MM.1S (cell line): ENCODE data around the gene HRH3.

Experiments used
- DNase-seq: peaks from one replicate; pipeline ENCODE4 v3.0.0-alpha.2; 2015
- H2AFZ ChIP-seq: fragments of 300-600 bp; sonication (generic); 2 replicates; pipeline ENCODE4 v1.6.0; 2016; ENCODE audit warnings: antibody characterized with exemption, low read length
- H3F3A ChIP-seq: fragments of 300-600 bp; sonication (generic); 2 replicates; pipeline ENCODE4 v1.6.1; 2016; ENCODE audit warnings: mild to moderate bottlenecking, antibody characterized with exemption, low read length, moderate library complexity, mixed read lengths; ENCODE audit not compliant: insufficient read depth
- H3K27ac ChIP-seq: fragments of 300-600 bp; sonication (generic); 2 replicates; pipeline ENCODE4 v1.5.1; 2016; ENCODE audit warnings: mild to moderate bottlenecking, low read length
- H3K27me3 ChIP-seq: fragments of 300-600 bp; sonication (generic); replicated peaks from 2 replicates; pipeline ENCODE4 v1.6.0; 2016; ENCODE audit warnings: low read length; ENCODE audit not compliant: insufficient read depth
- H3K36me3 ChIP-seq: fragments of 300-600 bp; sonication (generic); replicated peaks from 2 replicates; pipeline ENCODE4 v1.6.1; 2016; ENCODE audit warnings: mild to moderate bottlenecking, low read length, mixed read lengths; ENCODE audit not compliant: insufficient read depth
- H3K4me1 ChIP-seq: fragments of 300-600 bp; sonication (generic); 2 replicates; pipeline ENCODE4 v1.6.1; 2016; ENCODE audit warnings: low read length, mixed read lengths
- H3K4me2 ChIP-seq: fragments of 300-600 bp; sonication (generic); 2 replicates; pipeline ENCODE4 v1.6.0; 2016; ENCODE audit warnings: low read depth, low read length
- H3K4me3 ChIP-seq: fragments of 300-600 bp; sonication (generic); 2 replicates; pipeline ENCODE4 v1.5.1; 2016; ENCODE audit warnings: low read length, mixed read lengths
- H3K79me2 ChIP-seq: fragments of 300-600 bp; sonication (generic); 2 replicates; pipeline ENCODE4 v1.6.1; 2016; ENCODE audit warnings: mixed run types, low read length, mixed read lengths
- H3K9ac ChIP-seq: fragments of 300-600 bp; sonication (generic); 2 replicates; pipeline ENCODE4 v1.6.1; 2016; ENCODE audit warnings: low read length, mixed read lengths
- H3K9me2 ChIP-seq: fragments of 300-600 bp; sonication (generic); replicated peaks from 2 replicates; pipeline ENCODE4 v1.6.1; 2016; ENCODE audit warnings: mild to moderate bottlenecking, low read length, mixed read lengths; ENCODE audit not compliant: insufficient read depth
- H3K9me3 ChIP-seq: fragments of 300-600 bp; sonication (generic); replicated peaks from 2 replicates; pipeline ENCODE4 v1.6.1; 2016; ENCODE audit warnings: mild to moderate bottlenecking, low read length, mixed read lengths; ENCODE audit not compliant: insufficient read depth
- H4K20me1 ChIP-seq: fragments of 300-600 bp; sonication (generic); 2 replicates; pipeline ENCODE4 v1.6.1; 2016; ENCODE audit warnings: mild to moderate bottlenecking, low read length, moderate library complexity, mixed read lengths; ENCODE audit not compliant: insufficient read depth
- EZH2 ChIP-seq: fragments of 300-600 bp; sonication (generic); optimal IDR thresholded peaks from 2 replicates; pipeline ENCODE3; 2017; ENCODE audit warnings: low read depth, mild to moderate bottlenecking, antibody characterized with exemption, low read length, mixed read lengths
- EZH2phosphoT487 ChIP-seq: fragments of 300-600 bp; sonication (generic); IDR thresholded peaks from 2 replicates; pipeline ENCODE4 v1.6.1; 2018; ENCODE audit warnings: antibody characterized with exemption, low read length
- TF ChIP-seq, protein P1 (sequence below): fragments of 300-600 bp; sonication (generic); IDR thresholded peaks from 2 replicates; pipeline ENCODE4 v1.5.1; 2016; ENCODE audit warnings: antibody characterized with exemption, low read length, mixed read lengths

Gene HRH3

DNA sequence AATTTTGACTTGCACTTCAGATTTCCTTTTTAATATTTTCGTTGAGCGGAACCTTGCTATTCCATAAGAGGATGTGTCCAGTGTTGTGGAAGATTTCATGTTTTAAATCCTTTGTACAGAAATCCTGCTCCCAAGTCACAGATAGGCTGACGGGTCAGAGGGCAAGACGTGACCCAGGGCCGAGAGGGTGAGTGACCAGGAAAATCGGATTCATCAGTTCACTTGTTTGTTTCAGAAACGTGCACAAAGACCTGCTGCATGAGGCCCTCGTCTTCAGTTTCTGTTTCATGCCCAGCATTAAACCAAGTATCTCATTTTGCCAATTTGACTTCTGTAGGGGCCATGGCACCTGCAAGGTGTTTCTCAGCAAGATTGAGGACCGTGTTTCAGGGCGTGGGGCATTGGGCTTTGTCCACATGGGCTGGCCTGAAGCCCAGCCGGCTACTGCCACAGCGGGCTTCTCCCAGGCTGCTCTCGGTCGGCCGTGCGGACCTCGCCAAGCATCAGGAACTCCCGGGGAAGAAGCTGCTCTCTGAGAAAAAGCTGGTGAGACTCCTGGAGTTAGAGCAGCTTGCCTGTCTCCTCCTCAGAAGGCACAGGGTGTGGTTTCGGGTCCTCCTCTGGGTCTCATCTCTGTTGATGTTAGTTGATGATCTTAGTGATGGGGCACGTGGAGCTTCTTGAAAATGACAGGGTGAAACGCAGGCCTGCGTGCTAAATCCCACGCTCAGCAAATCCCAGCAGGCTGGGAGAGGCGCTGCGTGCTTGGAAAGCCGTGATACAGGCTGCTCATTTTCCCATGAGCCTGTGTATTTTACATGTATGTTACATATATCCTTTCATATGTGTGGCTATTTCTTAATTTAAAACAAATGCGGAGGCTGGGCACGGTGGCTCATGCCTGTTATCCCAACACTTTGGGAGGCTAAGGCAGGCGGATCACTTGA, 26.7 kb downstream of the HRH3 start:
- H3K4me3 ChIP-seq, result no peak overlapping the region

DNA sequence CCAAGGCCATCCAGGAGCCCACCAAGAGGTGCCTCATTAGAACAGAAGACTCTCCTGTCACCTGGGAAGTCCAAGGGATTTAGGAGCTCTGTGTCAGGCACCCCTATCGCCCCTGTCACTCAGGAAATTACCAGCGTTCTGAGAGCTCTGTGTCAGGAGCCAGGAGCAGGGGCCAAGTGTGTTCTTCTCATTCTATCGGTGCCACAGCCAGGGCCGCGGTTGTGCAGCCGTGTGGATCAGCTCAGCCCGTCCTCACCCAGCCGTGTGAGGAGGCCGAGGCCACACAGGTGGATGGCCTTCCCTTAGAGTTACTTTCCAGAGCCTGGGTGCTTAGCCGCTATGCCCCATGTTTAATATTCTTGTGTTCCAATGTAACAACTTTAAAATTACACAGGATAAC, 27.4 kb downstream of the HRH3 start:
- Histone ChIP-seq H3K9ac (no peak overlapping the region), H3K79me2 (peaks cover 30% of the 10 kb centered on the region)

More for the DNA sequence above, 26.7 kb downstream of the HRH3 start:
- Histone ChIP-seq H3K9me3 (no peaks in the 10 kb centered on the region), H3K4me1 (no peaks in the 10 kb centered on the region), H3K9me2 (no peaks in the 10 kb centered on the region), H3K9ac (no peak overlapping the region), H3K27me3 (no peaks in the 10 kb centered on the region), H3K79me2 (peaks cover 23% of the 10 kb centered on the region), H3K36me3 (no peaks in the 10 kb centered on the region; the same call in 1 of the 2 replicates), H3K4me2 (no peak overlapping the region), H4K20me1 (no peaks in the 10 kb centered on the region), H3F3A (no peaks in the 10 kb centered on the region), H2AFZ (no peak overlapping the region), H3K27ac (no peak overlapping the region)
- no peak for DNase-seq
- TF ChIP-seq, protein P1, sequence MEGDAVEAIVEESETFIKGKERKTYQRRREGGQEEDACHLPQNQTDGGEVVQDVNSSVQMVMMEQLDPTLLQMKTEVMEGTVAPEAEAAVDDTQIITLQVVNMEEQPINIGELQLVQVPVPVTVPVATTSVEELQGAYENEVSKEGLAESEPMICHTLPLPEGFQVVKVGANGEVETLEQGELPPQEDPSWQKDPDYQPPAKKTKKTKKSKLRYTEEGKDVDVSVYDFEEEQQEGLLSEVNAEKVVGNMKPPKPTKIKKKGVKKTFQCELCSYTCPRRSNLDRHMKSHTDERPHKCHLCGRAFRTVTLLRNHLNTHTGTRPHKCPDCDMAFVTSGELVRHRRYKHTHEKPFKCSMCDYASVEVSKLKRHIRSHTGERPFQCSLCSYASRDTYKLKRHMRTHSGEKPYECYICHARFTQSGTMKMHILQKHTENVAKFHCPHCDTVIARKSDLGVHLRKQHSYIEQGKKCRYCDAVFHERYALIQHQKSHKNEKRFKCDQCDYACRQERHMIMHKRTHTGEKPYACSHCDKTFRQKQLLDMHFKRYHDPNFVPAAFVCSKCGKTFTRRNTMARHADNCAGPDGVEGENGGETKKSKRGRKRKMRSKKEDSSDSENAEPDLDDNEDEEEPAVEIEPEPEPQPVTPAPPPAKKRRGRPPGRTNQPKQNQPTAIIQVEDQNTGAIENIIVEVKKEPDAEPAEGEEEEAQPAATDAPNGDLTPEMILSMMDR, result no peak
- TF ChIP-seq EZH2 (no peak), EZH2phosphoT487 (no peak)

DNA sequence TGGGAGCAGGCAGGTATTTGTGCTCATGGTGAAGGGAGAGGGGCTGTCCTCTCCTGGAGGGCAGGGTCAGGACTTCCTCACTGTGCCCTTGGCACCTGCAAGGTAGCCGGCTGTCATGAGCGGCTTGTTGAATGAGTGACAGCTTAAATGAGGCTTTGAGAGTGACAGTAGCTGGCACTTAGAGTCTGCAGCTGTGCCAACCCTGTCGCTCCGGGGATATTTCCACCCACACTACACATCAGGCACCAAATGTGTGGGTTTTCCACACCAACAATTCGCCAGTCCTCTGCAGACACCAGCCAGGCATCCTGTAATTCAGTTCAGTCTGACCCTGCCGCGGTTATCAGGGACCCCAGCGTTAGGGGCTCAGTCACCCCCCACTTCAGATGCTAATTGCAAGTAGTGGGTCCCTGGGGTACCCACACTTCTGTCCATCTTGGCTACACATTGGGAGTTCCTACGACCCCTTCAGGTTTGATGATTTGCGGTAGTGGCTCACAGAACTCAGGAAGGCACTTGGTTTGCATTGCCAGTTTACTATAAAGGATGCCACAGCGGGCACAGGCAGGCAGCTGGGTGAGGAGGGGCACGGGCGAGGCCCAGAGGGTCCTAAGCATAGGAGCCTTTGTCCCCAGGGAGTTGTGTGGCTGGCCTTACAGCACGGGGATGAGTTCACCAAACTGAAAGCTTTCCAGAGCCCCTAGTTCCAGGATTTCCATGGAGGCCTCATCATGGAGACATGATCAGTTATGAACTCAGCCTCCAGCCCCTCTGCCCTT, 28.1 kb downstream of the HRH3 start:
- TF ChIP-seq, protein P1, result no peak
- TF ChIP-seq EZH2, result no peak
- TF ChIP-seq EZH2phosphoT487, result no peak
- no peak overlapping the region for H2AFZ ChIP-seq
- no peaks in the 10 kb centered on the region for H3F3A ChIP-seq
- no peak overlapping the region for H3K4me3 ChIP-seq
- no peaks in the 10 kb centered on the region for H3K27me3 ChIP-seq
- H3K4me1 ChIP-seq, result no peaks in the 10 kb centered on the region
- H3K9me2 ChIP-seq, result no peaks in the 10 kb centered on the region
- no peaks in the 10 kb centered on the region; the same call in 1 of the 2 replicates for H3K36me3 ChIP-seq
- no peak overlapping the region for H3K9ac ChIP-seq
- peaks cover 37% of the 10 kb centered on the region for H3K79me2 ChIP-seq
- H3K27ac ChIP-seq, result no peak overlapping the region
- DNase-seq, result no peak
- H3K9me3 ChIP-seq, result no peaks in the 10 kb centered on the region
- H4K20me1 ChIP-seq, result no peaks in the 10 kb centered on the region
- no peak overlapping the region for H3K4me2 ChIP-seq

More for the DNA sequence above, 27.4 kb downstream of the HRH3 start:
- Histone ChIP-seq H3F3A (no peaks in the 10 kb centered on the region), H3K4me3 (no peak overlapping the region), H3K27me3 (no peaks in the 10 kb centered on the region), H3K9me2 (no peaks in the 10 kb centered on the region), H3K4me2 (no peak overlapping the region), H3K4me1 (no peaks in the 10 kb centered on the region), H3K9me3 (no peaks in the 10 kb centered on the region), H4K20me1 (no peaks in the 10 kb centered on the region), H2AFZ (no peak overlapping the region), H3K36me3 (no peaks in the 10 kb centered on the region; the same call in 1 of the 2 replicates), H3K27ac (no peak overlapping the region)
- no peak for DNase-seq
- TF ChIP-seq, protein P1, result no peak
- TF ChIP-seq EZH2 (no peak), EZH2phosphoT487 (no peak)
